Measurements from ENCODE around the gene SYNM.
"Not testable (repeated sequence)": the region's sequence is repeated elsewhere in the genome, so short reads cannot be mapped to it uniquely, and the experiment has no call there.

DNA sequence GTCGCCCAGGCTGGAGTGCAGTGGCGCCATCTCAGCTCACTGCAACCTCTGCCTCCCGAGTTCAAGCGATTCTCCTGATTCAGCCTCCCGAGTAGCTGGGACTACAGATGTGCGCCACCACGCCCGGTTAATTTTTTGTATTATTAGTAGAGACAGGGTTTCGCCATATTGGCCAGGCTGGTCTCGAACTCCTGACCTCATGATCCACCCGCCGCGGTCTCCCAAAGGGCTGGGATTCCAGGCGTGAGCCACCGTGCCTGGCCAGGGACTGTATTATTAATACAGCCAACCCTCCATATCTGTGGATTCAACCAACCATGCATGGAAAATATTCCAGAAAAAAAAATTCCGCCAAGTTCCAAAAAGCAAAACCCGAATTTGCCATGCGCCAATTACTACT, 44.7 kb upstream of the SYNM start:
- TF ChIP-seq, protein P1, sequence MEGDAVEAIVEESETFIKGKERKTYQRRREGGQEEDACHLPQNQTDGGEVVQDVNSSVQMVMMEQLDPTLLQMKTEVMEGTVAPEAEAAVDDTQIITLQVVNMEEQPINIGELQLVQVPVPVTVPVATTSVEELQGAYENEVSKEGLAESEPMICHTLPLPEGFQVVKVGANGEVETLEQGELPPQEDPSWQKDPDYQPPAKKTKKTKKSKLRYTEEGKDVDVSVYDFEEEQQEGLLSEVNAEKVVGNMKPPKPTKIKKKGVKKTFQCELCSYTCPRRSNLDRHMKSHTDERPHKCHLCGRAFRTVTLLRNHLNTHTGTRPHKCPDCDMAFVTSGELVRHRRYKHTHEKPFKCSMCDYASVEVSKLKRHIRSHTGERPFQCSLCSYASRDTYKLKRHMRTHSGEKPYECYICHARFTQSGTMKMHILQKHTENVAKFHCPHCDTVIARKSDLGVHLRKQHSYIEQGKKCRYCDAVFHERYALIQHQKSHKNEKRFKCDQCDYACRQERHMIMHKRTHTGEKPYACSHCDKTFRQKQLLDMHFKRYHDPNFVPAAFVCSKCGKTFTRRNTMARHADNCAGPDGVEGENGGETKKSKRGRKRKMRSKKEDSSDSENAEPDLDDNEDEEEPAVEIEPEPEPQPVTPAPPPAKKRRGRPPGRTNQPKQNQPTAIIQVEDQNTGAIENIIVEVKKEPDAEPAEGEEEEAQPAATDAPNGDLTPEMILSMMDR (IDR thresholded peaks at IDR 0.05), result not testable (repeated sequence)
- TF ChIP-seq POLR2A (IDR thresholded peaks at IDR 0.05), result not testable (repeated sequence)
